ENCODE results near the gene CEP350.

CEP350 gene

DNA sequence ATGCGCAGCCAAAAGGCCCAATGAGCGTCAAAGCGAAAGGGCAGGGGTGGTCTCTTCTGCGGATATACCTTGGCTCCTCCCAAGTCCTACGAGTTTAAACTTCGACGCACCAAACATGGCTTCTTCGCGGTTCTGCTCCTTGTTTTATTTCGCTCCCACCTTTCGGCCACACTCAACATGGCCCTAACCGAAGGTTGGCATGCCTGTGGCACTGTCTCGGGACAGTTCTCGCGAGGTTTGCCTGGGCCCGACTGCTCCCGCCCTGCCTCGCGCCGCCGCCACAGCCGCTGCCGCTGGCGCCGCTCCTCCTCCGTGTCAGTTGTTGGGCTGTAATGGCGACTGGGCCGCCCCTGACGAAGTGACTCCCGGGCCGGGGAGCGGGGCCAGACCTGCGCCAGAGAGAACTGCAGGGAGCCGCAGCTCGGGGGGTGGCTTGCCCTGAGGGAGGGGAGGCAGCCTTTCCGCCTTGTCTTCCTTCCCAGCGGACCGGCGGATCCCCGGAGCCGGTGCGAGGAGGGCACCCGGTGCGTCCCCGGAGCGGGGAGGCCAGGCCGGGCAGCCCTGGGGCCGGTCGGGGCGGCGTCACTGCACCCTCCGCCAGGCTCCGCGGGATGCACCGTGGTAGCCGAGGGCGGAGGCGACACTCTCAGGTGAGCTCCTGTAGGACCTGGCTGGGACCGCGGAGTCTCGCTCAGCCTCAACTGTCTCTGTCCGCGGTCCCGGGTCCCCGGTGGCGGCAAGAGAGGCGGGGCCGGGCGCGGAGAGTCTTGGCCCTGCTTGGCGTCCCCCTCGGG, at the start of gene CEP350:
Gene CEP350, plus strand, starts transcription at position 318 of the 794 bp plus-strand sequence. CDS start 31,372 bp downstream, outside the sequence.
- TF ChIP-seq, protein P1, sequence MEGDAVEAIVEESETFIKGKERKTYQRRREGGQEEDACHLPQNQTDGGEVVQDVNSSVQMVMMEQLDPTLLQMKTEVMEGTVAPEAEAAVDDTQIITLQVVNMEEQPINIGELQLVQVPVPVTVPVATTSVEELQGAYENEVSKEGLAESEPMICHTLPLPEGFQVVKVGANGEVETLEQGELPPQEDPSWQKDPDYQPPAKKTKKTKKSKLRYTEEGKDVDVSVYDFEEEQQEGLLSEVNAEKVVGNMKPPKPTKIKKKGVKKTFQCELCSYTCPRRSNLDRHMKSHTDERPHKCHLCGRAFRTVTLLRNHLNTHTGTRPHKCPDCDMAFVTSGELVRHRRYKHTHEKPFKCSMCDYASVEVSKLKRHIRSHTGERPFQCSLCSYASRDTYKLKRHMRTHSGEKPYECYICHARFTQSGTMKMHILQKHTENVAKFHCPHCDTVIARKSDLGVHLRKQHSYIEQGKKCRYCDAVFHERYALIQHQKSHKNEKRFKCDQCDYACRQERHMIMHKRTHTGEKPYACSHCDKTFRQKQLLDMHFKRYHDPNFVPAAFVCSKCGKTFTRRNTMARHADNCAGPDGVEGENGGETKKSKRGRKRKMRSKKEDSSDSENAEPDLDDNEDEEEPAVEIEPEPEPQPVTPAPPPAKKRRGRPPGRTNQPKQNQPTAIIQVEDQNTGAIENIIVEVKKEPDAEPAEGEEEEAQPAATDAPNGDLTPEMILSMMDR (IDR thresholded peaks at IDR 0.05), result no peak
- DNase-seq (ENCODE audit: low spot score), result peak; percentile 98
- Histone ChIP-seq H3K27ac (peak within 1 kb of the TSS; percentile 95 to 99), H3K4me3 (peak within 1 kb of the TSS; percentile 91)

DNA sequence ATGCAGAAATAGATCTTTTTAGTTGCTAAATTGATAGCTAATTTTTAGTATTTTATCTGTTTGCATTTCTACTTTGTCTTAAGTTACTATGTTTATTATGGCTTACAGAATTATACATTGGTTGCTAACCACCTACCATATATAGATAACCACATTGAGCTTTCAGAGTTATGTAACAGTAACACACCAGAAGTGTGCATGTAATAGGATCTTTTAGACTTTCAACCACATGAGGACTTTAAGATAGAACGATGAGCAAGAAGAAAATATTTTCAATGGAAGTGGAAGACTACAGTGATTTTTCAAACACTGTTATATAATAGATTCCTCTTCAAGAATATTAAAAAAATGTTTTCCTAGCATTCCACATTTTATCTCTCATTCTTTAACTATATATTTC, 43.7 kb upstream of the CEP350 start:
- Histone ChIP-seq H3K27ac (no peak overlapping the region), H3K4me3 (no peak overlapping the region)
- TF ChIP-seq, protein P1 (IDR thresholded peaks at IDR 0.05), result no peak
- DNase-seq (ENCODE audit: low spot score), result no peak

- no peak overlapping the region for H3K27ac ChIP-seq
- H3K4me3 ChIP-seq, result no peak overlapping the region
- DNase-seq (ENCODE audit: low spot score), result no peak
- TF ChIP-seq, protein P1 (IDR thresholded peaks at IDR 0.05), result no peak
These were observed 42.8 kb upstream of the CEP350 start for GRCh38 chr1:179911812-179912211.

GRCh38 chr1:179917601-179918429, 36.8 kb upstream of the CEP350 start:
- TF ChIP-seq, protein P1 (IDR thresholded peaks at IDR 0.05), result no peak
- DNase-seq (ENCODE audit: low spot score), result no peak
- Histone ChIP-seq H3K4me3 (no peak overlapping the region), H3K27ac (no peak overlapping the region)

- DNase-seq (ENCODE audit: low spot score), result no peak
- TF ChIP-seq, protein P1 (IDR thresholded peaks at IDR 0.05), result no peak
- Histone ChIP-seq H3K4me3 (no peak overlapping the region), H3K27ac (no peak overlapping the region)
These were observed 33.1 kb upstream of the CEP350 start for GRCh38 chr1:179921472-179921871.

DNA sequence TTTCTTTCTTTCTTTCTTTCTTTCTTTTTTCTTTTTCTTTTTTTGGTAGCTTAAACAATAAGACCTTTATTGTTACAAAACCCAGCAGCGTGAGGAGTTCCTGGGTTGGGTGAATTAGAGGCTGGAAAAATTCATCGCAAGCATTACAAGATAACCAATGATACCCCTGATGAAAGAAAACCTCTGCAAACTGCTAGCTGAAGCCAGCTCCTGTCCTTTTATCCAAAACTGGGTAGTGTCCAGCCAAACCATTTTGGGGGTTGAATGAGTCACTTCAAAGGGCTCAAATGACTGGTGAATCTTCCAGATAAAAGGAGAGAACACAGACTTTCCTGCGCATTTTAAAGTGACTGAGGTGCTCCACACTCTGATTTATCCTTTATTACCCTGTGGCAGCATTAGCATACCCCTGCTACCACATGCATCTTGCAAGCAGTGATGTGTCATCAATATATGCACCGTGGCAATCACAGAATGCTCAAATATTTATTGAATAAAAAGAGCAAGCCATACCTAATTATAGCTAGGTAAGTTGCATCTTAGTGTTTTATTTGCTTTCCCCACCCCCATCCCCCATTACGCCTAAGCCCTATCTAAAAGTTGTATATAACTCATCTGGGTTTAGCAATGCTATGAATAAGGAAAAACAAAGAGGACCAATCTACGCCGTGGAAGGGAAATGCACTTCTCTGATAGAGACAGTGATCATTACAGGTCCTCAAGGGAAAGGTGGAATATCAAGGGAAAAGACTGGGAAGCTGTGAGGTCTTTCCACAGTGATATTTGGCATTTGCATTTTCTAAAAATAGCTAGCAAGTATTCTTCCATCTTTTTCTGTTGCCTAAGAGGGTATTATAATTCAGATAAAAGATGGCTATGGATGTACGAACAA, 32.4 kb upstream of the CEP350 start:
- TF ChIP-seq, protein P1 (IDR thresholded peaks at IDR 0.05), result no peak
- DNase-seq (ENCODE audit: low spot score), result no peak
- no peak overlapping the region for H3K4me3 ChIP-seq

More for the DNA sequence above, 32.4 kb upstream of the CEP350 start:
- no peak overlapping the region for H3K27ac ChIP-seq

Measured in coronary artery (tissue), 2 donors.